Aorta (tissue), 5 donors: ENCODE results near the gene AKAP13. TPM values are rescaled to one million over a fixed set of nuclear protein-coding genes. Genes with fewer than 3 reads are reported as not detected.
A peak's percentile ranks its signal among the peaks of the same experiment; 100 is the strongest.

Experiments used
- ATAC-seq: fragments of 200-7000 bp; cut with Tn5 transposase; one replicate; pipeline ENCODE4 v1.9.1; 2022; ENCODE audit warnings: moderate library complexity; ENCODE audit not compliant: low FRiP score
- DNase-seq, 2 donors: peaks; one replicate each; pipeline ENCODE4 v3.0.0-alpha.2; 2020
- H3K27ac ChIP-seq, 2 donors: one replicate each; pipeline ENCODE4 v1.5.1; 2013; ENCODE audit warnings: low read length in 2 of 2, mild to moderate bottlenecking in 2 of 2, moderate library complexity in 2 of 2, control low read depth in 1 of 2, inconsistent platforms in 1 of 2, low read depth in 1 of 2
- H3K27me3 ChIP-seq, 2 donors: one replicate each; pipeline ENCODE4 v1.6.1; 2013; ENCODE audit warnings: control low read depth in 1 of 2, low read length in 1 of 2, mild to moderate bottlenecking in 1 of 2, moderate library complexity in 1 of 2; ENCODE audit not compliant: insufficient read depth in 2 of 2, control insufficient read depth in 1 of 2
- H3K36me3 ChIP-seq, 2 donors: one replicate each; pipeline ENCODE4 v1.6.1; 2013; ENCODE audit warnings: control low read depth in 1 of 2, low read length in 1 of 2, mild to moderate bottlenecking in 1 of 2; ENCODE audit not compliant: insufficient read depth in 2 of 2, control insufficient read depth in 1 of 2
- H3K4me1 ChIP-seq, 2 donors: one replicate each; pipeline ENCODE4 v1.6.1; 2013; ENCODE audit warnings: low read length in 2 of 2, control low read depth in 1 of 2, mild to moderate bottlenecking in 1 of 2, moderate library complexity in 1 of 2; ENCODE audit not compliant: insufficient read depth in 2 of 2, control insufficient read depth in 1 of 2
- H3K4me3 ChIP-seq, 2 donors: one replicate each; pipeline ENCODE4 v1.5.1; 2013; ENCODE audit warnings: low read length in 2 of 2, control low read depth in 1 of 2, mild to moderate bottlenecking in 1 of 2
- H3K9me3 ChIP-seq: one replicate; pipeline ENCODE4 v1.6.1; 2013; ENCODE audit warnings: mild to moderate bottlenecking, low read length; ENCODE audit not compliant: control insufficient read depth
- WGBS, 2 donors: extraction: QIAGEN DNeasy Blood & Tissue Kit; methylation state at CpG; one replicate each; pipeline ENCODE4 v1.1.7; 2013; 5-methylcytosine and 5-hydroxymethylcytosine counted together
- intact Hi-C, 2 donors: fragments of 100-400 bp; cut with DNase I; formaldehyde crosslinking; loops; one replicate each; pipeline versions ENCODE4 v1.14.2 to v1.15.0; 2022
- polyA plus RNA-seq, 2 donors: library from polyadenylated mRNA; stranded (reverse); fragments of 200-250 nt; gene quantifications; one replicate each; pipeline ENCODE4 v1.2.3, GENCODE V29; 2013
- total RNA-seq, 2 donors: library from RNA; stranded (reverse); fragmentation: NEBNext Ultra II Directional; extraction: Animal tissue kit (Norgen Biotek cat#: 25700); gene quantifications; one replicate each; pipeline ENCODE4 v1.2.1, GENCODE V29; 2021
- donor health status: healthy with polysubstance abuse.
- donor health status: Bipolar disorder and iron deficiency.
- donor health status: DM: no; HTN: no; CAD: no.
- donor health status: DM: no; HTN: no; CAD: no.
- donor health status: DM: yes; HTN: yes; CAD: no.

The AKAP13 gene
- total and polyA plus RNA-seq, 4 donors = 29.6 to 267 (median 138) TPM

DNA sequence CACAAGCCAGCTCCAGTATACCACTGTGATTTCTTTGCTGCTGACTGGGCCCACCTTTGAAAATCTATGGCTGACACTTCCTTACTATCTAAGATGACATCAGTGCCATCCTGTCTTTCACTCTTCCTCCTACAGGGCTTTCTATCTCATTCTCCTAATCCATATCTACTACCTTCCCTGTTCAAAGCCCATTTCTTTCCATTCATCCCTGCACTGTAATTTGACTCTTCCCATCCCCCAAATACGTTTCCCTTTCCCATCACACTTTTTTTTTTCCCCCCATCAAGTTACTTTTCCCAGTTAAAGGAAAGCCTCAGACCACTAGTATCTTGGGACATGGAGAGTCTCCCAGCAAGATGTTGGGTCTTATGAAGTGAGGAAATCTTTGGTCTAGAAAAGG is 136.7 kb downstream of the AKAP13 start:
- no peak for DNase-seq
- Histone ChIP-seq H3K4me3 (no peak overlapping the region), H3K4me1 (peaks cover 0 to 2% of the 10 kb centered on the region in 2 donors), H3K9me3 (no peaks in the 10 kb centered on the region), H3K27me3 (no peaks in the 10 kb centered on the region), H3K36me3 (no peaks in the 10 kb centered on the region), H3K27ac (no peak overlapping the region)
- ATAC-seq = no peak
- intact Hi-C loops = no loop called here
- 93 to 96% methylated on average over 1 of the region's 1 CpG for WGBS, 2 donors

DNA sequence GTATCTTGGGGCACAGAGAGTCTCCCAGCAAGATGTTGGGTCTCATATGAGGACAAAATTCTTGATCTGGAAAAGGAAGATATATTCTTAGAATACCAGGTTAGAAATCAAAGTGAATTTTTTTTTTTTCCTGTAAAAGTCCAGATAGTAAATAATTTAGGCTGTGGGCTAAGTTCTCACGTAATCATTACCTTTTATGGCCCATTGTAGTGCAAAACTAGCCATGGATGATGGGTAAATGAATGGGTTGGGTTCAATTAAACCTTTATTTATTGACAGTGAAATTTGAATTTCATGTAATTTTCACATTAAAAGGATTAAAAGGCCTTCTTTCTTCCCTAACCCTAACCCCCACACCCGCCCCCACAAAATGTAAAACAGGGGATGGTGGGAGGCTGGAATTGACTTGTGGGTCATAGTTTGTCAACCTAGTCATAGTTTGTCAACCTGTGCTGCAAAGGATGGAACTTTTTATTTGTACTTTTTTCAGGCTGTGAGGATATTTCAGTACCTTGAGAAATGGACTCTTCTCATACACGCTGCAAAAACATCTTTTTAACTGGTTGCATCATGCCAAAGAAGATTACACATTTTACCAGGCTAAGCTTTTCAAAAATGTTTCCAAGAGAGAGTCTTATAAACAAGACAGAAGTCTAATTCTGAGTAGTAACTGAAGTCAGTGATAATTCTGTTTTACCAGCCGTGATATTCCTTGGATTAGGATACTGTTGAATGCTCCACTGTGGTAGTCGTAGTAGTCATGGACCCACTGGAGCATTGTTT is 138.8 kb downstream of the AKAP13 start:
- no peaks in the 10 kb centered on the region for H3K4me1 ChIP-seq
- no peak overlapping the region for H3K27ac ChIP-seq
- no peak for ATAC-seq
- H3K9me3 ChIP-seq = no peaks in the 10 kb centered on the region
- no peaks in the 10 kb centered on the region for H3K36me3 ChIP-seq
- no peak overlapping the region for H3K4me3 ChIP-seq
- 85 to 93% methylated on average over 5 of the region's 5 CpGs for WGBS, 2 donors
- DNase-seq = no peak
- intact Hi-C loops = no loop called here
- H3K27me3 ChIP-seq = no peaks in the 10 kb centered on the region

DNA sequence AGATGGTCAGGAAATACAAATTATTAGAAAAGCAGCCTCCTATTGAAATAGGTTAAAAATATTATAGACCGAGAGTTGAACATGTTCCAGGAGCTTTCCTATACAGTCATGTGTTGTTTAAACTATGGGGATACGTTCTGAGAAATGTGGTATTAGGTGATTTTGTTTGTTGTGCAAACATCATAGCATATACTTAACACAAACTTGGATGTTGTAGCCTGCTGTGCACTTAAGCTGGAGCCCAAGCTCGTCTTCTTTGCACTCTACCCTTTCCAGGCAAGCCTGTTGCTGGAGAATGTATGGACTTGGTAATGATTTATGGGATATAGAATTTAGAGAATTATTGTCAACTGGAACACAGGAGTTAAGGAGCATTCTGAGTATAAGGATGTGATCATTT is 140.2 kb downstream of the AKAP13 start:
- no peak for ATAC-seq
- no peak for DNase-seq
- Histone ChIP-seq H3K36me3 (no peaks in the 10 kb centered on the region), H3K9me3 (no peaks in the 10 kb centered on the region), H3K27me3 (no peaks in the 10 kb centered on the region), H3K4me3 (no peak overlapping the region), H3K27ac (no peak overlapping the region), H3K4me1 (no peaks in the 10 kb centered on the region)
- 84 to 91% methylated on average over 3 of the region's 3 CpGs for WGBS, 2 donors
- intact Hi-C loops = no loop called here

DNA sequence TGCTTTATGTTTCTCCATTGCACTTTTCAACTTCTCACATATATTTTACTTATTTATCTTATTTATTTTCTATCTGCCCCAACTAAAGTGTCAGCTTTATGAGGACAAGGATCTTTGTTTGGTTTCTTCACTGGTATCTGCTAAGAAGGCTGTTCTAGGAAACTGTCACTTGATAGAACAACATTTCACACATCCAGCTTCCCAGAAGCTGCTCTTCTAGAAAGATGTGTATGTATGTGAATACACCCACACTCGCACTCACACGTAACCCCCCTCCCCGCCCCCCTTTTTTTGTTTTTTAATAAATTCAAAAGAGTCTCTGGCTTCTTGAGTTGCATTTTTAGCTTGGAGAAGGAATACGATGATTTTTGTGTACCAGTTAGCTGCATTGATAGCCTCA is 143.1 kb downstream of the AKAP13 start:
- H3K9me3 ChIP-seq = no peaks in the 10 kb centered on the region
- H3K36me3 ChIP-seq = no peaks in the 10 kb centered on the region
- no peak overlapping the region for H3K27ac ChIP-seq
- no peaks in the 10 kb centered on the region for H3K27me3 ChIP-seq
- ATAC-seq (no peak), DNase-seq (no peak)
- H3K4me3 ChIP-seq = no peak overlapping the region
- peaks cover 0 to 5% of the 10 kb centered on the region in 2 donors for H3K4me1 ChIP-seq
- intact Hi-C loops = no loop called here
- 91 to 92% methylated on average over 4 of the region's 4 CpGs for WGBS, 2 donors

DNA sequence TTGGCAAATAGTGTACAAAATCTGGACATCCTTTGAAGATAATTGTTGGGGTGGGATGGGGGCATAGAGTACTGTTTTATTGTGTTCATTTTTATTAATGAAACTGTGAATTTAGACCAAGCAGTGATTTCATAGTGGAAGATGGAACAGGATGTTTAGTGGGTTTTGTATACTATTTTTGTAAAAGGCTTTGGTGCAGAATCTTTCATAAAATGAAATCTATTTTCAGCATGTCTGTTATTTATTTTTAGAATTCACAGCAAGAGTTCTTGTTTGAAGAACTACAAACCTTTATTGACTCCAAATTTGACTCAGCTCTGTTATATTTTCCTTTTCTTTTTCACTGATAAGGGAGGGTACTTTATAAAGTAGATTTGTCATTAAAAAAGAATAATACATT is 145.4 kb downstream of the AKAP13 start:
- Histone ChIP-seq H3K4me1 (peaks cover 0 to 5% of the 10 kb centered on the region in 2 donors), H3K27ac (no peak overlapping the region), H3K4me3 (no peak overlapping the region), H3K9me3 (no peaks in the 10 kb centered on the region), H3K27me3 (no peaks in the 10 kb centered on the region), H3K36me3 (no peaks in the 10 kb centered on the region)
- ATAC-seq (no peak), DNase-seq (no peak)
- intact Hi-C loops = no loop called here

DNA sequence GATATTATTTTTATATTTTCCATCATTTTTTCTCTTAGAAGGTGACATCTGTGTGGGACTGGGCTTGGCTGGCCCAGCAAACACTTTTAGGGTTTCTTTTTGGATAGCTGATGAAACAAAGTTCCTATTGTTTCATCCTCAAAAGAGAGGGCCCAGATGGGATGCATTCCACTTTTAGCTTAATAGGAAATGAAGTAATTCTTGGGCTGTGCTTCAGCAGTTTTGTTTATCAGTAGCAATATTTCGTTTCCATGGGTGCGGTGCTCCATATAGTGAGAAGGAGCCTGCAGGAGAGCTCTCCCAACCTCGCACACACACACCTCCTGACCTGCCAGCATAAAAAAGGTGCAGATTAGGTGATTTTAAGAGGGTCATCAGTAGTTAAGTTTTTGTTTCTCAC is 147.5 kb downstream of the AKAP13 start:
- Histone ChIP-seq H3K9me3 (no peaks in the 10 kb centered on the region), H3K27ac (no peak overlapping the region), H3K36me3 (no peaks in the 10 kb centered on the region), H3K27me3 (no peaks in the 10 kb centered on the region), H3K4me1 (peaks cover 0 to 5% of the 10 kb centered on the region in 2 donors), H3K4me3 (no peak overlapping the region)
- ATAC-seq = peak; percentile 67
- WGBS, 2 donors = 4 to 10% methylated on average over 3 of the region's 3 CpGs
- intact Hi-C loops = no loop called here
- DNase-seq = no peak

DNA sequence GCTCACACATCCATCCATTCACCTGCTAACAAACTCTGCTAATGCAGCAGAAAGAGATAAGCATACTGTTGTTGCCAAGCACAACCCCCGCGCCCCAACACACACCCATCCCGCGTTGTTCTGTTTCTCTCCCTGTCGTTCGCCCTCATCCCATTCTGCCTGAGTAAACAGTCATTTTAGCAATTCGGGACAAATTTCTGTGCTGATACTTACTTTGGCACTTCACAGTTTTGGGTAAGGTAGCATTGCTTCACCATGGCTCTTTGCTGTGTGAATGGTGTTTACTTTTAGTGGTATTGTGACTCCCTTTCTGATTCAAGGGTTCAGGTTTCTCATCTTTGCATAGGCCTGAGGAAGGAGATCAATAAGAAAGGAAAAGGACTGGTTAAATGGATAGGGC is 149.7 kb downstream of the AKAP13 start:
- ATAC-seq = no peak
- no peaks in the 10 kb centered on the region for H3K9me3 ChIP-seq
- H3K4me3 ChIP-seq = no peak overlapping the region
- DNase-seq = no peak
- H3K27ac ChIP-seq = no peak overlapping the region
- H3K27me3 ChIP-seq = no peaks in the 10 kb centered on the region
- peaks cover 2 to 4% of the 10 kb centered on the region in 2 donors for H3K36me3 ChIP-seq
- WGBS, 2 donors = 67 to 81% methylated on average over 7 of the region's 7 CpGs
- peaks cover 0 to 5% of the 10 kb centered on the region in 2 donors for H3K4me1 ChIP-seq
- intact Hi-C loops = no loop called here

DNA sequence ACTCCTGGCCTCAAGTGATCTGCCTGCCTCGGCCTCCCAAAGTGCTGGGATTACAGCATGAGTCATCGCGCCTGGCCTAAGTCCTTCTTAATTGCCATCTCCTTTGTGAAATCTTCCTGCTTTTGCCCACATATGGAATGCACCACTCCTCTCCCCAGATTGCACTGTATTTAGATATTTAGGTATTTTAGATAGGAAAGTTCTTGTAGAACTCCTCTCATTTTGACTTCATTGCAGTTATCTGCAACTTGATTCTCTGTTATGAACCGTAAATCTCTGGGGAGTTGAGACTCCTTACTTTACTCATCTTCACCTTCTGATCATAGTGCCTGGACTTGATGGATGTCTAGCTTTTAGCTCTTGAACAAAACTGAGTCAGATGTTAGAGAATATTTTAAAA is 150.7 kb downstream of the AKAP13 start:
- intact Hi-C loops = no loop called here
- 85 to 89% methylated on average over 4 of the region's 4 CpGs for WGBS, 2 donors
- ATAC-seq = no peak

DNA sequence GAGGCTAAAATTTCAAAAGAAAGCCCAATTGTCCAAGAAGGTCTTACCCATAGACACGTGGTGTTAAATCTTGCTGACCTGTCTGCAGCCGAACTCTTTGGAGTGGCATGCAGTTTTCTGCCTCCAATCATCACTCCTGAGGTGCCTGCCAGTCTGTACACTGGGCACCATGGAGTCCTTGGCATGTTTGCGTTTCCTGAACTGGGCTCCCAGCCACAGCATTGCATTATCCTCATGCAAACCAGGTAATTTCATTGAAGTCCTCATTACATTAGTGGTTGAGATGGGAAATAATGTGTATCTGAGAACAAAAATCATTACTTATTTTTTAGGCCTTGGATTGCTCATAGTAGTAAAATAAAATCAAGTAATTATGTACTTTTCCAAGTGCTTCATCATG is 152.3 kb downstream of the AKAP13 start:
- no peak for DNase-seq
- intact Hi-C loops = no loop called here
- Histone ChIP-seq H3K36me3 (peaks cover 2 to 4% of the 10 kb centered on the region in 2 donors), H3K27me3 (no peaks in the 10 kb centered on the region), H3K27ac (no peak overlapping the region), H3K4me1 (peaks cover 0 to 4% of the 10 kb centered on the region in 2 donors), H3K4me3 (no peak overlapping the region), H3K9me3 (no peaks in the 10 kb centered on the region)
- WGBS, 2 donors = 14 to 27% methylated on average over 3 of the region's 3 CpGs
- no peak for ATAC-seq

More for the DNA sequence above, 150.7 kb downstream of the AKAP13 start:
- Histone ChIP-seq H3K9me3 (no peaks in the 10 kb centered on the region), H3K4me3 (no peak overlapping the region), H3K36me3 (peaks cover 2 to 4% of the 10 kb centered on the region in 2 donors), H3K4me1 (peaks cover 0 to 5% of the 10 kb centered on the region in 2 donors), H3K27me3 (no peaks in the 10 kb centered on the region), H3K27ac (no peak overlapping the region)
- no peak for DNase-seq
